ENCODE measurements around the gene KLF2. TPM values are rescaled to one million over a fixed set of nuclear protein-coding genes. Genes with fewer than 3 reads are reported as not detected.
A peak's percentile ranks its signal among the peaks of the same experiment; 100 is the strongest.
"Not testable (repeated sequence)": the region's sequence is repeated elsewhere in the genome, so short reads cannot be mapped to it uniquely, and the experiment has no call there.

Gene KLF2
- total RNA-seq, 1 donor from 2014 or later: 5.2 TPM

GRCh38 chr19:16338470-16339360 is 14.1 kb downstream of the KLF2 start:
- peak; percentile 35 for ATAC-seq

GRCh38 chr19:16339361-16339725 is 14.7 kb downstream of the KLF2 start:
- no peak for ATAC-seq

- ATAC-seq: no peak
Measured at GRCh38 chr19:16340092-16340491, 15.5 kb downstream of the KLF2 start.

GRCh38 chr19:16340654-16341053 is 16.0 kb downstream of the KLF2 start:
- ATAC-seq: no peak

- ATAC-seq: peak; percentile 11
Measured at GRCh38 chr19:16342002-16342715, 17.5 kb downstream of the KLF2 start.

- no peak for ATAC-seq
Measured at GRCh38 chr19:16343156-16343555, 18.5 kb downstream of the KLF2 start.

- ATAC-seq: no peak
Measured at GRCh38 chr19:16345457-16345856, 20.8 kb downstream of the KLF2 start.

GRCh38 chr19:16347099-16347498 is 22.5 kb downstream of the KLF2 start:
- ATAC-seq: not testable (repeated sequence)

GRCh38 chr19:16347706-16348105 is 23.1 kb downstream of the KLF2 start:
- ATAC-seq: no peak

- ATAC-seq: peak; percentile 23
Measured at GRCh38 chr19:16349551-16350152, 25.0 kb downstream of the KLF2 start.

DNA sequence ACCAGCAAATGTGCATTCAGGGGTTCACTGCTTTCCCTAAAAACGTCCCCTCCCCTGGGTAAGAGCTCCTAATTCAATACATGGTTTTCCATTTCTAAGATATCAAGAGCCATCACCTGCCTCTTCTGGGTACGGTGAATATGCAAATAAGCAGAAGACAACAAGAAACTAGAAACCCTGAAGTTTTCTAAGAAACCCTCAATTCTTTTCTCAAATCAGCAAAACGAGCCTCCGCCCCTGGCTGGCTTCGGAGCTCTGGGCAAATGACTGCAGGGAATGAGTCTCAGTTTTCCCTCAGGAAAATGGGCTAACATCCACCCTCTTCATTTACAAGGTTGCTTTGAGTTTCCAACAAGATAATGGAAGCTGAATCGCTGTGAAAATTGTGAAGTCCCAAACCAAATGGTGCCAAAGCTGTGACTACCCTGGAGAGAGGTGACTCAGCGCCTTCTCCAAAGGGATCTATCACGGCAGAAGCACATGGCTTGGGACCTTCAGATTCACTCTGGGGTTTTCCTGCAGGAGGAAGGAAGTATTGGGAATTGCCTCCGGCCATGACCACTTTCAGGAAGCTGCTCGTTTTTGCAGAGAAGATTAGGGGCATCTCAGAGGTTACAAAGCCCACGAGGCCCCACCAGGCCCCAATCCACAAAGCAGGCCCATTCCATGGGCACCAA is 26.6 kb downstream of the KLF2 start:
- ATAC-seq: no peak

GRCh38 chr19:16355293-16356043 is 30.8 kb downstream of the KLF2 start:
- ATAC-seq: peak; percentile 33

DNA sequence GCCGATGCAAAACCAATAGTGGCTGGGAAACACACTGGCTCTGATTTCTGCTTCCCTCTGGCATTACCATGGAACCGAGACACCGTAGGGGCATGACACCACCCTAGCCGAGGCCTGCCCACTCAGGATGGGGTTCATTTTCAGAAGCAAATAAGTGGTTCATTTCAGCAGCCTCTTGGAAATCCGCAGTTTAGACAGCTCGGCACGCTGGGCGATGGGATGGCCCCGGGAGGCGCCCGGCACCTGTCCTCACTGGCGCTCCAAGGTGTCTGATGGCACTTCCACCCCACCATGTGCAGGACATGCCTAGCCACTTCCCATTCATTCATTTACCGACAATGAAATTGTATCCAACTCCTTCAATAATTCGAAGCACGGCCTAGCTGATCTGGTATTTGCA is 33.8 kb downstream of the KLF2 start:
- ATAC-seq: no peak

DNA sequence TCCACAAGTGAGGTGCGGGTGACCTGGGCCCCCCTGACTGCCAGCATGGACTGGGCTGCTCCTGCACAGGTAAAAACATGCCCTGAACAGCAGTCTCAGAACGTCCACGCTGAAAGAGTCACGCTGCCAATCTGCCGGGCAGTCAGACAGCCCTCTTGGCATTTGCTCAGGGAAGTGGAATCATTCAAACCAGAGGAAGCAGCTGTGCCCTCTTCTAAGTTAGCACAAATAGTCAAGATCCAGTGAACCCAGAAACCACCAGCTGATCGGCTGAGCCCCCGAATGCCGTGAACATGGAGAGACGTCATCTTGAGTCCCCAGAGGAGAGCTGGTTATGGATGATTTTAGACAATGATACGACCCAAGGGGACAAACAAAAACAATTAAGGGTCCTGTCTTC is 34.4 kb downstream of the KLF2 start:
- ATAC-seq: no peak

DNA sequence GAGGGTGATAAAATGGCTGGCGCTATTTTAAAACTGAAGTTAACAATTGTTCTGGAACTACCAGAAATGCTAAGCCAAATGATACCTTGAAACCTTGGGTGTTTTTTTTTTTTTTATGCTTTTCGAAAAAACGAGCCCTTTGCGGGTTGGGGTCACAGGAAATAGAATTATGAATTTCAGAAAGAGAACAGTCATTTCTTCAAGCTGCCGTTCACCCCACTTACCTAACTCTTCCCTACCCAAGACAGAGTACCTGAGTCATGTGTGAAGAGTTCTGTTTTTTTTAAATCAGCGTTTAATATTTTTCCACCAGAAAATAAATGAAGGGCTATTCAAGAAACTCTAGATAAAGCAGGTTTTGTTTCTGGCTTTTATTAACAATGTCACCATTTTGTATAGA is 35.3 kb downstream of the KLF2 start:
- no peak for ATAC-seq

- ATAC-seq: no peak
Measured at GRCh38 chr19:16360738-16361137, 36.1 kb downstream of the KLF2 start.

- no peak for ATAC-seq
Measured at GRCh38 chr19:16361254-16361653, 36.6 kb downstream of the KLF2 start.

- ATAC-seq: no peak
Measured at GRCh38 chr19:16361926-16362325, 37.3 kb downstream of the KLF2 start.

DNA sequence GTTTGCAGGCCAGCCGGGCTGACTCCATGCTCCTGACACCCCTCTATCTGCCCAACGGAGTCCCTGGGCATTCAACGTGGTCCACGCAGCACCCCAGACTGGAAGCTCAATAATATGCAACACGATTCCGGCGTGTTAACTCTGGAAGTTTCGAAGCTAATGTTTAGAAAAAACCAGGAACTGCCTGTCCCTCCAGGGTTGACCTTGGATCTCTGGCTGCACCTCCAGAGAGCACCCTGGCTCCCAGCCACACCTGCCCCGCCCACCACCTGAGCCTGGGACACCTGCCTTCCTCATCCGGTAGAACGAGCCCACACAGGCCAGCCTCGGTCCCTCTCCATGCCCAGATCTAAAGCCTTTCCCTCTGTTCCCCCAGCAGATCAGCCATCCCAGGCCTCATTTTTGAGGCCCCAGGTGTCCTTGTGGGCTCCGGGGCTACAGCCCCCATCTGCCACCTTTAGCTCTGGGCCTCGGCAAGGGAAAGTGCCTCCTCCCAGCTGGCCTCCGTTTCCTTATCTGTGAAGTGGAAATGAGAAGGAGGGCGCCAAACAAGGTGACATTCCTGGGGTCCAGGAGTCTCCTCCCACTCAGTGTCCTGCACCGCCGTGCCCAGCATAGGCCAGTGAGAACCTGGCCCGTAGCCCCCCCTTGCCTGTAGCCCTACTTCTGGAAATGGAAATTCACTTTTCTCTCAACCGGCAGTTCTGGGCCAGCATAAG is 38.7 kb downstream of the KLF2 start:
- ATAC-seq: peak; percentile 82

- ATAC-seq: no peak
Measured at GRCh38 chr19:16363852-16364230, 39.2 kb downstream of the KLF2 start.

- ATAC-seq: no peak
Measured at GRCh38 chr19:16364231-16364865, 39.7 kb downstream of the KLF2 start.

Data from esophagus mucosa (tissue), 1 donor.